Body of pancreas (tissue), 4 donors: Measurements from ENCODE around the gene TENT5C. TPM values are rescaled to one million over a fixed set of nuclear protein-coding genes. Genes with fewer than 3 reads are reported as not detected.

Source experiments
- ATAC-seq: fragments of 150-250 bp; one replicate; pipeline ENCODE4 v1.9.1; 2016
- DNase-seq, 4 donors: peaks; one replicate each; pipeline ENCODE4 v3.0.0-alpha.2; 2019
- H3K27ac ChIP-seq, 4 donors: fragments of 200-600 bp; sonication (generic); 1 replicate in 3 of 4; 2 replicates in 1 of 4; pipeline versions ENCODE4 v1.5.1 to v1.6.1; 2016 to 2019; ENCODE audit warnings: mild to moderate bottlenecking in 1 of 4, mixed read lengths in 1 of 4, moderate library complexity in 1 of 4
- H3K27me3 ChIP-seq, 2 donors: fragments of 200-600 bp; sonication (generic); one replicate each; pipeline ENCODE4 v1.6.0; 2016; ENCODE audit warnings: mild to moderate bottlenecking in 1 of 2
- H3K36me3 ChIP-seq, 2 donors: fragments of 200-600 bp; sonication (generic); replicated peaks in 1 of 2; 2 replicates each; pipeline ENCODE4 v1.5.1; 2016; ENCODE audit warnings: low read depth in 2 of 2; ENCODE audit not compliant: insufficient read depth in 1 of 2
- H3K4me1 ChIP-seq: fragments of 200-600 bp; sonication (generic); one replicate; pipeline ENCODE4 v1.6.0; 2016
- H3K4me3 ChIP-seq, 2 donors: fragments of 200-600 bp; sonication (generic); 1 replicate in 1 of 2; 2 replicates in 1 of 2; pipeline ENCODE4 v1.5.1; 2016 to 2019
- H3K9me3 ChIP-seq, 3 donors: fragments of 200-600 bp; sonication (generic); 1 replicate in 2 of 3; 2 replicates in 1 of 3; pipeline ENCODE4 v1.5.1; 2016
- POLR2A ChIP-seq, 3 donors: fragments of 450-650 bp; IDR thresholded peaks; one replicate each; pipeline ENCODE4 v1.6.1; 2016; ENCODE audit warnings: antibody characterized with exemption in 3 of 3, mild to moderate bottlenecking in 2 of 3
- WGBS, 2 donors: methylation state at CpG; one replicate each; pipeline ENCODE4 v1.1.5; 2017; 5-methylcytosine and 5-hydroxymethylcytosine counted together
- intact Hi-C: fragments of 100-400 bp; cut with DNase I; formaldehyde crosslinking; loops from one replicate; pipeline ENCODE4 v1.15.1; 2023
- total RNA-seq, 2 donors: library from RNA; depleted of rRNA; stranded (reverse); fragments of >200 nt; gene quantifications; one replicate each; pipeline ENCODE4 v1.1.0, GENCODE V29; 2016
- TF ChIP-seq, protein P1 (sequence below), 7 experiments: fragments of 450-650 bp in 4 of 7; fragments of 200-600 bp in 3 of 7; sonication (generic) in 3 of 7; IDR thresholded peaks; one replicate each; pipeline ENCODE4 v1.5.1; 2016 to 2019; ENCODE audit warnings: antibody characterized with exemption in 7 of 7

Gene TENT5C
- total RNA-seq, 2 donors from 2014 or later = 30.0 to 39.7 TPM

DNA sequence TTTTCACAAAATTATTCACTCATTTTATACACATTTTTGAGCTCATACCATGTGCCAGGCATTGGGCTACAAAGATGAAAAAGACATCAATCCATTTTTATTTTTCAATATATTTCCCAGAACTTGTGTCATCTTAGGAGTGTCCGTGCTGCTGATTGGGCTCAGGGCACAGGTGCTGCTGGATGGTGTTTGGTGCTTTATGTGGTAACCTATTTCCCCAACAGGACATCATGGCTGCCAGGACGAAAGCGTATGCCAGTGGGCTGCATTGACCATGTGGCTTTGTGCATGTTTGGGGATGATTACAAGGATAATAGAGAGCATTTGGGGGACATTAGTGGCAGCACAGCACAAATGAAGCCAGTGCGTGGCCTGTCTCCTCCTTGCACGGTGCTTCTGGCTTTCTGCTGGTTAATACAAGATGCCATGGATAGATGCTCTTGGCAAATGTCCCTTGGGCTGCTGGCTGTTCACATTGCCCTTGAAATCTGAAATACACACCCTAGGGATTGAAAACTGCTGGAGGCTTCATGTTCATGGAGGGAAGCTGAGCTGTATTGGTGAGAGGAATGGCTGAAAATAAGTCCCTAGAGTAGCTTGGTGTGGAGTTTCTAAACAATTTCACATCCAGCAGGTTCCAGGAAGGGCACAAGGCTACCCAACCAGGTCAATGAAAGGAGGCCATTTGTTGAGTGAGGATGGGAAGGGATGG, 52.3 kb downstream of the TENT5C start:
- no peak overlapping the region for H3K27ac ChIP-seq
- no peaks in the 10 kb centered on the region for H3K9me3 ChIP-seq
- no peaks in the 10 kb centered on the region for H3K36me3 ChIP-seq
- TF ChIP-seq, protein P1, sequence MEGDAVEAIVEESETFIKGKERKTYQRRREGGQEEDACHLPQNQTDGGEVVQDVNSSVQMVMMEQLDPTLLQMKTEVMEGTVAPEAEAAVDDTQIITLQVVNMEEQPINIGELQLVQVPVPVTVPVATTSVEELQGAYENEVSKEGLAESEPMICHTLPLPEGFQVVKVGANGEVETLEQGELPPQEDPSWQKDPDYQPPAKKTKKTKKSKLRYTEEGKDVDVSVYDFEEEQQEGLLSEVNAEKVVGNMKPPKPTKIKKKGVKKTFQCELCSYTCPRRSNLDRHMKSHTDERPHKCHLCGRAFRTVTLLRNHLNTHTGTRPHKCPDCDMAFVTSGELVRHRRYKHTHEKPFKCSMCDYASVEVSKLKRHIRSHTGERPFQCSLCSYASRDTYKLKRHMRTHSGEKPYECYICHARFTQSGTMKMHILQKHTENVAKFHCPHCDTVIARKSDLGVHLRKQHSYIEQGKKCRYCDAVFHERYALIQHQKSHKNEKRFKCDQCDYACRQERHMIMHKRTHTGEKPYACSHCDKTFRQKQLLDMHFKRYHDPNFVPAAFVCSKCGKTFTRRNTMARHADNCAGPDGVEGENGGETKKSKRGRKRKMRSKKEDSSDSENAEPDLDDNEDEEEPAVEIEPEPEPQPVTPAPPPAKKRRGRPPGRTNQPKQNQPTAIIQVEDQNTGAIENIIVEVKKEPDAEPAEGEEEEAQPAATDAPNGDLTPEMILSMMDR (IDR thresholded peaks at IDR 0.05) = no peak
- H3K4me1 ChIP-seq = peaks cover 39% of the 10 kb centered on the region
- no peak overlapping the region for H3K4me3 ChIP-seq
- no peak for ATAC-seq
- WGBS, 2 donors = 93 to 94% methylated on average over 5 of the region's 5 CpGs
- no peaks in the 10 kb centered on the region for H3K27me3 ChIP-seq
- DNase-seq = no peak
- intact Hi-C loops = no loop called here

- Histone ChIP-seq H3K4me3 (no peak overlapping the region), H3K27ac (no peak overlapping the region), H3K4me1 (peaks cover 37% of the 10 kb centered on the region), H3K27me3 (no peaks in the 10 kb centered on the region), H3K36me3 (no peaks in the 10 kb centered on the region), H3K9me3 (no peaks in the 10 kb centered on the region)
- 53 to 87% methylated on average over 3 of the region's 3 CpGs for WGBS, 2 donors
- DNase-seq (peak in 1 of 4 donors; percentile 24), ATAC-seq (no peak)
- intact Hi-C loops = no loop called here
- TF ChIP-seq, protein P1 (IDR thresholded peaks at IDR 0.05) = no peak
- TF ChIP-seq POLR2A (IDR thresholded peaks at IDR 0.05) = no peak
Measured at GRCh38 chr1:117658676-117659075, 52.8 kb downstream of the TENT5C start.

GRCh38 chr1:117659550-117660270, 53.9 kb downstream of the TENT5C start:
- 57 to 72% methylated on average over 3 to 6 of the region's 6 CpGs for WGBS, 2 donors
- H3K4me1 ChIP-seq = peaks cover 27% of the 10 kb centered on the region
- no peak overlapping the region for H3K27ac ChIP-seq

GRCh38 chr1:117660271-117660965, 54.6 kb downstream of the TENT5C start:
- H3K9me3 ChIP-seq = no peaks in the 10 kb centered on the region
- intact Hi-C loops = loop anchor here (10.0 kb wide), 1 partner anchor 116 kb away; no protein-coding TSS in a partner anchor
- no peak overlapping the region for H3K4me3 ChIP-seq

More at GRCh38 chr1:117659550-117660270, 53.9 kb downstream of the TENT5C start:
- Histone ChIP-seq H3K4me3 (no peak overlapping the region), H3K27me3 (no peaks in the 10 kb centered on the region), H3K9me3 (no peaks in the 10 kb centered on the region), H3K36me3 (no peaks in the 10 kb centered on the region)
- DNase-seq = no peak
- no peak for ATAC-seq
- no peak for TF ChIP-seq POLR2A (IDR thresholded peaks at IDR 0.05)
- TF ChIP-seq, protein P1 (IDR thresholded peaks at IDR 0.05) = no peak
- intact Hi-C loops = loop anchor here (10.0 kb wide), 1 partner anchor 115 kb away; no protein-coding TSS in a partner anchor

More at GRCh38 chr1:117660271-117660965, 54.6 kb downstream of the TENT5C start:
- TF ChIP-seq, protein P1 (IDR thresholded peaks at IDR 0.05) = no peak
- TF ChIP-seq POLR2A (IDR thresholded peaks at IDR 0.05) = no peak
- H3K4me1 ChIP-seq = peaks cover 20% of the 10 kb centered on the region
- WGBS, 2 donors = 88 to 90% methylated on average over 6 of the region's 6 CpGs
- ATAC-seq = no peak
- no peak overlapping the region for H3K27ac ChIP-seq
- no peak for DNase-seq
- no peaks in the 10 kb centered on the region for H3K27me3 ChIP-seq
- H3K36me3 ChIP-seq = no peaks in the 10 kb centered on the region
